Right forelimb (tissue), 1 donor: Measurements from ENCODE around the gene AADACL3.

Experiments used
- DNase-seq: peaks from one replicate; pipeline ENCODE4 v3.0.0-alpha.2; 2018

The AADACL3 gene

DNA sequence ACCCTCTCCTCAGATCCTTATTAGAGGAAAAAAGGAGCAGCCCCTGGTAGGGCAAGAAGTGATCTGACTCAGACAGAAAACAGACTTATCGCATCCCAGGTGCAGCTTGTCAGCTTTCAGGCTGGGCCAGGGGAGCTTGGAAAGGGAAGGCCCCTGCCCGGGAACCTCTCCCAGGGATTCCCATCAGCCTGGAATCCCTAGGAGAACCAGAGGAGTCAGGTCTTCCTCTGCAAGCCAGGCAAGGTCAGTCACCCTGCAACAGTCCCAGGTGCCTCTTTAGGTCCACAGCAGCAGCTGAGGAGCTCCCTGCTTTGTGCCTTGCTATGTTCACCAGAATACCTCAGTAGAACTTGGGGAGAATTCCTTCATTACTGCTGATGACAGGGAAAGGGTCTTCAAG lies 54.7 kb downstream of the AADACL3 start:
- no peak for DNase-seq

DNA sequence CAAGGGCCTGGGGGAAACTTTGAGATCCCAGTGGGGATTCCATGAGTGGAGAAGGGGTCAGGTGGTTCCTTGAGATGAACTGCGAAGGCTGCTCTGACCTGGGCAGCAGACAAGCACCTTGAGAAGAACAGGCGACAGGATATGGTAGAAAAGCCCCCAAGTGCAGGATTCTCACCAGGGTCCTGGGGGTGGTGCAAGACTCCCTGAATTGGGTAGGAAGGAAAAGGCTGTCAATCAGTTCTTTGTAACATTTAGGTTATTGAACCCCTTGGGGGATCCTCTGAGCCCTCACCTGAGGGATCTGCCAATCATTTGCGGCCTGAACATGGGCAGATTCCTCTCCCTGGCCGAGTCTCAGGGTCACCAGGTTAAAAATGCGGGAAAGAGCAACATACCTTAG lies 55.3 kb downstream of the AADACL3 start:
- no peak for DNase-seq

DNA sequence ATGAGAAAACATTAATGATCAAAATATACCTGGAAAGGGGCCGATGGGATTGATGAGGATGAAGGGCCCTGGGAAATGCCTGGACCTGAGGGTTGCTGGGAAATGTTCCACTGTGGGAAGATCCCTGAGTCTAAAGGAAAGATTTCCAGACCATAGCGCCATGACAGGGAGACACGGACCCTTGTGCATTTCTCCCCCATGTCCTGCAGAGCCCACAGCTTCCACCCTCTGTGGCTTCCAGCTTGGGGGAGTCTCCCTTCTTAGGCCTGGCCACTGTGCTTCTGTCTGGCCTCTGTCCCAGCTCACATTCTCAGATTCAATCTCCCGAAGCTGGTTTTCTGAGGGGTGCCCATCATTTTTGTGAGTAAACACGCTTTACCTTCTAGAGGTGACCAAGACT lies 56.6 kb downstream of the AADACL3 start:
- no peak for DNase-seq

DNA sequence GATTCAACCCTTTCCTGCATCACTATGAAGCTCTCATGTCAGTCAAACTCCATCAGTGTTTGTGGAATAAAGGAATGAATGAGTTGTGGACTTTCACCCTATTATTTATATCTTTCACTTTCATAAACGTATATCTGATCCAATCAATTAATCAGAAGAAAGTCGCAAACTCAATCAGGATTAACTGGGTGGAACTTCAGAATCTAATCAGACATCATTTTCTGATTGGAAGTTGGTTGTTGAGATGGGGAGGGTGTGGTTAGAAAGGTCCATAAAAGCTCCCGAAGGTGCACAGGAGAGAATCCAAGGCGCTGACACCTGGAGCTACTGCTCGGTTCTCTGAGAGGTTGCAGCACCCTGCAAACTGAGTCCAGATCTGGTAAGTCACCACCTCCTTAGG lies 57.5 kb downstream of the AADACL3 start, which contains the start of gene PRAMEF12:
Gene PRAMEF12 (plus strand): TSS at position 301 of the 400 bp plus-strand sequence. CDS start 1,130 bp downstream, outside the sequence.
- no peak for DNase-seq

DNA sequence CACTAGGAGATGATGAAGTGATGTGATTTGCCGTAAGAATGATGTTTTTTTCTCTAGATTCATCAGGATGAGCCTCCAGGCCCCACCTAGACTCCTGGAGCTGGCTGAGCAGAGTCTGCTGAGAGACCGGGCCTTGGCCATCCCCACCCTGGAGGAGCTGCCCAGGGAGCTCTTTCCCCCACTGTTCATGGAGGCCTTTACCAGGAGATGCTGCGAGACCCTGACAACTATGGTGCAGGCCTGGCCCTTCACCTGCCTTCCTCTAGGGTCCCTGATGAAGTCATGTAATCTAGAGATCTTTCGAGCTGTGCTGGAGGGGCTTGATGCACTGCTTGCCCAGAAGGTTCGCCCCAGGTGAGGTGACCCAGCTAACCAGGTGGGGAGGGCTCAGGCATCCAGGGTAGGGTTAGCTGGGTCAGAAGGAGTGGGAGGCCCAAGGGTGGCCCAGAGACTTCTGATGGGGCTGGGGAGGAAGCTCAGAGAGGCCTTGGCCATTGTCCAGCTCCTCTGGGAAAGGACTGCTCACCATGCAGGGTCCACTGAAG lies 59.0 kb downstream of the AADACL3 start:
- no peak for DNase-seq

DNA sequence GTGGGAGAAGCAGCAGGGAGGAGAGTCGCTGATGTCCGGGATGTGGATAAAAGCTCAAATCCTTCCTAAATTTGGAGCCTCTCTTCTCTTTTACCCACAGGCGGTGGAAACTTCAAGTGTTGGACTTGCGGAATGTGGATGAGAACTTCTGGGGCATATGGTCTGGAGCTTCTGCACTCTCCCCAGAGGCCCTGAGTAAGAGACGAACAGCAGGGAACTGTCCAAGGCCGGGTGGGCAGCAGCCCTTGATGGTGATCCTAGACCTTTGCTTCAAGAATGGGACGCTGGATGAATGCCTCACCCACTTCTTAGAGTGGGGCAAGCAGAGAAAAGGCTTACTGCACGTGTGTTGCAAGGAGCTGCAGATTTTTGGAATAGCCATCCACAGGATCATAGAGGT lies 59.5 kb downstream of the AADACL3 start:
- no peak for DNase-seq

DNA sequence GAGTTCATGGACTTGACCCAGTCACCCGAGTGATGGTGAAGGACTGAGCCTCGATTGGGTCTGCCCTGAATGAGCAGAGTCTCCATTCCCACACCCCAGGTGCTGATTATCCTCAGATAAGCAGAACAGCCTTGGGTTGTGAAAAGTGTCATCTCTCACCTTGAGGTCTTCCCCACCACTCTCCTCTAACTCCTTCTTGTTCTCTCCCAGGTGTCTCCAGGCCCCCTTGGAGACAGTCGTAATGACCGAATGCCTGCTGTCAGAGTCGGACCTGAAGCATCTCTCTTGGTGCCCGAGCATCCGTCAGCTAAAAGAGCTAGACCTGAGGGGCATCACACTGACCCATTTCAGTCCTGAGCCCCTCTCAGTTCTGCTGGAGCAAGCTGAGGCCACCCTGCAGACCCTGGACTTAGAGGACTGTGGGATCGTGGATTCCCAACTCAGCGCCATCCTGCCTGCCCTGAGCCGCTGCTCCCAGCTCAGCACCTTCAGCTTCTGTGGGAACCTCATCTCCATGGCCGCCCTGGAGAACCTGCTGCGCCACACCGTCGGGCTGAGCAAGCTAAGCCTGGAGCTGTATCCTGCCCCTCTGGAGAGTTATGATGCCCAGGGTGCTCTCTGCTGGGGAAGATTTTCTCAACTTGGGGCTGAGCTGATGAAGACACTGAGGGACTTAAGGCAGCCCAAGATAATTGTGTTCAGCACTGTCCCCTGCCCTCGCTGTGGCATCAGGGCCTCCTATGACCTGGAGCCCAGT lies 61.1 kb downstream of the AADACL3 start:
- DNase-seq, result no peak
